Measurements from ENCODE around the gene C5orf34.
"Not testable (repeated sequence)": the region's sequence is repeated elsewhere in the genome, so short reads cannot be mapped to it uniquely, and the experiment has no call there.

The C5orf34 gene

DNA sequence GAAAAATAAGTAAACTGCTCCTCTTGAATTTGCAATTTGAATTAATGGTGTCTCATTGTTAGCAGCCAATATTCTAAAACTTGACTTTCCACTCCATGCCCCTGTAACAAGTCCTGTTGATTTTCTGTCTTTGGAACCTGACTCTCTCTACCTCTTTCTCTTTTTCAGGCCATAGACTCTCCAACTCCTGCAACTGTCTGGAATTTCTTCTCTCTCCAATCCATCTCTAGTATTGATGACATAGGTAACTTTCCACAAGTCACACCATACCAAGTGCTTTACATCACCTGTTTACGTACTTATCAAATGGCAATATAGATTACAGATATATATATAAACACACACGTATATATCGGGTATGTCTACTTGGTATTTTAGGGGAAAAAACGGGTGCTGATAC is 923 bp downstream of the C5orf34 start:
- FAIRE-seq, result no peak
- no peak for DNase-seq (ENCODE audit: insufficient read length)
- TF ChIP-seq POLR2AphosphoS5 (IDR thresholded peaks at IDR 0.05; ENCODE audit: low read depth, low read length) (no peak), TAF1 (IDR thresholded peaks at IDR 0.05; ENCODE audit: borderline replicate concordance, low read depth, low read length) (no peak), POLR2A (IDR thresholded peaks at IDR 0.05; ENCODE audit: low read depth, low read length) (no peak)

DNA sequence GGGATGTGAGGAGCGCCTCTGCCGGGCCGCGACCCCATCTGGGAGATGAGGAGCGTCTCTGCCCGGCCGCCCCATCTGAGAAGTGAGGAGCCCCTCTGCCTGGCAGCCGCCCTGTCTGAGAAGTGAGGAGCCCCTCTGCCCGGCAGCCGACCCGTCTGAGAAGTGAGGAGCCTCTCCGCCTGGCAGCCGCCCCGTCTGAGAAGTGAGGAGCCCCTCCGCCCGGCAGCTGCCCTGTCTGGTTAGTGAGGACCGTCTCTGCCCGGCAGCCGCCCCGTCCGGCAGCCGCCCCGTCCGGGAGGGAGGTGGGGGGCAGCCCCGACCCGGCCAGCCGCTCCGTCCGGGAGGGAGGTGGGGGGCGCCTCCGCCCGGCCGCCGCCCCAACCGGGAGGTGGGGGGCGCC is 3.9 kb downstream of the C5orf34 start:
- FAIRE-seq; DNase-seq (ENCODE audit: insufficient read length): not testable (repeated sequence)

DNA sequence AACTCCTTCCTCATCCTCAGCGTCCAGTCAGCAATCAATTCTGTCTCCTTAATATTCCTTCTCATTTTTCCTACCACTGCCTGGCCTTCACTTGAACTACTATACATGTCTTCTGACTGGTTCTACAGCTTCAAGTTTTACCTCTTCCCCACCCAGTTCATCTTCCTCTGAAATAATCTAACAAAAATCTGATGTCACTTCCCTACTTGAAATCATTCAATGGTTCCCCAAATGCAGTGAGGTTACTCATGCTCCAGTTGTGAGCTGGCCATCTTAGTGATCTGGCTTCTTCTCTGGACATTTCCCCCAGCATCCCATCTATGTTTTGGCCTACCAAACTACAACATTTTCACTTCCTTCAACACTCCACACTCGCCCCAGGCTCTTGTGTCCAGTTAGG is 16.4 kb downstream of the C5orf34 start:
- TF ChIP-seq POLR2AphosphoS5 (IDR thresholded peaks at IDR 0.05; ENCODE audit: low read depth, low read length), result no peak
- TF ChIP-seq TAF1 (IDR thresholded peaks at IDR 0.05; ENCODE audit: borderline replicate concordance, low read depth, low read length), result no peak
- no peak for TF ChIP-seq POLR2A (IDR thresholded peaks at IDR 0.05; ENCODE audit: low read depth, low read length)
- FAIRE-seq (no peak), DNase-seq (ENCODE audit: insufficient read length) (no peak)

DNA sequence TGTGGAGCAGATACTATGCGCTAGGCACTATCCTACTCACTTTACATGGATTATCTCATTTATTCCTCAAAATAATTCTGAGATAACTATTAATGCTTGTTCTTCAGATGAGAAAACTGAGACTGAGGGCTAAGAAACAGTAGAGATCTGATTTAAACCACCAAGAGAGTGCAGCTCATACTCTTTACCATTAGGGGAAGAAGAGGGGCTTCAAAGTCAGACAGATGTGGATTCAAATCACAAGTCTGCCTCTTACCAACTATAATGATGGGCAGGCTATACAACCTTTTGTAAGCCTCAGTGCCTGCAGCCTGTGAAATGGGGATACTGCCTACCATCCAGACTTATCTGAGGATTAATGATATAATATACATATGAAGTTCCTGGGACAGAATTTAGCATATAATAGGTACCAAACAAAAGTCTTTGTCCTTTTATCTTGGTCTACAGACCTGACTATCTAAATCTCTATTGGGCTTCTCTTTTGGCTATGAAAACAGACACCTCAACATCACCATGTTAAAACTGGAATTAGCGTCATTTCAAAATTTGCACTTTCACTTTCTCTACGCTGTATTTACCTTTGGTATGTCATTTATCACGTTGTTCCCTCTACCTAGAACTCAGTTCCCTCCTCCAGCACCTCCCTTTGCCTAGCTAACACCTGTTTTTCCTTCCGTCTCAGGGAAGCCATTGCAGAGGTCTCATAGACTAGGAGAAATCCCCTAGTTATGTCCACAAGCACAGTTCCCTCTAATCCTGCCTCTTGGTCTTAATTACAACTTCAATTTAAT is 17.4 kb downstream of the C5orf34 start:
- peak; percentile 27 for FAIRE-seq
- no peak for TF ChIP-seq POLR2A (IDR thresholded peaks at IDR 0.05; ENCODE audit: low read depth, low read length)
- no peak for TF ChIP-seq TAF1 (IDR thresholded peaks at IDR 0.05; ENCODE audit: borderline replicate concordance, low read depth, low read length)
- no peak for TF ChIP-seq POLR2AphosphoS5 (IDR thresholded peaks at IDR 0.05; ENCODE audit: low read depth, low read length)
- DNase-seq (ENCODE audit: insufficient read length), result no peak

DNA sequence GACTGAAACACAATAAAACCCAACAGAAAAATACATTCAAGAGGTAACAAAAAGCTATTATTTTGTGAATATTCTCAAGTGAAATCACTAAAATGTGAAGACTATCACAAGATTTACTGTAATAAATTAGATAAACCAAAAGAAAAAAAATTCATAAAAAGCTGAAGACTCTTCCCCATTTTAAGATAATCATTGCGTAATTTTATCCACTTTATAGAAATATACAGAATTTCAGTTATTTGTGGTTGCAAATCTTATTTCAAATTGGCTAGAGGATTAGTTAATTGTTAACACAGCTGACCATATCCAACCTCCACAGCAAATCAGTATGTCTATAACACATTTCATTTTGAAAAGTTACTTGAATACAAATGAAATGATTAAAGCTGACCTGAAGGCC is 23.6 kb downstream of the C5orf34 start:
- DNase-seq (ENCODE audit: insufficient read length) (no peak), FAIRE-seq (no peak)
- TF ChIP-seq TAF1 (IDR thresholded peaks at IDR 0.05; ENCODE audit: borderline replicate concordance, low read depth, low read length), result no peak
- no peak for TF ChIP-seq POLR2A (IDR thresholded peaks at IDR 0.05; ENCODE audit: low read depth, low read length)
- no peak for TF ChIP-seq POLR2AphosphoS5 (IDR thresholded peaks at IDR 0.05; ENCODE audit: low read depth, low read length)

DNA sequence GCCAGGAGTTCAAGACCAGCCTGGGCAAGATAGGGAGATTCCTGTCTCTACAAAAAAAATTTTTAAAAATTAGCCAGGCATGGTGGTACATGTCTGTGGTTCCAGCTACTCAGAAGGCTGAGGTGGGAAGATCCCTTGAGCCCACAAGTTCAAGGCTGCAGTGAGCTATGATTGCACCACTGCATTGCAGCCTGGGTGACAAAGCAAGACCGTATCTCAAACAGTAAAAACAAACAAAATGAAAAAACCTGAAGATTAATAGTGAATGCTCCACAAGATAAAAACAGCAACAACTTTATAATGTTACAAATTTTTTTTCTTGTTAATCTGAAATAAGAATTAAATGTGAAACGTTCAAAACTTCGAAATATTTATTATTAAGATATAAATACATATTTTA is 28.6 kb downstream of the C5orf34 start:
- DNase-seq (ENCODE audit: insufficient read length) (no peak), FAIRE-seq (no peak)
- TF ChIP-seq POLR2AphosphoS5 (IDR thresholded peaks at IDR 0.05; ENCODE audit: low read depth, low read length), result no peak
- no peak for TF ChIP-seq TAF1 (IDR thresholded peaks at IDR 0.05; ENCODE audit: borderline replicate concordance, low read depth, low read length)
- no peak for TF ChIP-seq POLR2A (IDR thresholded peaks at IDR 0.05; ENCODE audit: low read depth, low read length)

DNA sequence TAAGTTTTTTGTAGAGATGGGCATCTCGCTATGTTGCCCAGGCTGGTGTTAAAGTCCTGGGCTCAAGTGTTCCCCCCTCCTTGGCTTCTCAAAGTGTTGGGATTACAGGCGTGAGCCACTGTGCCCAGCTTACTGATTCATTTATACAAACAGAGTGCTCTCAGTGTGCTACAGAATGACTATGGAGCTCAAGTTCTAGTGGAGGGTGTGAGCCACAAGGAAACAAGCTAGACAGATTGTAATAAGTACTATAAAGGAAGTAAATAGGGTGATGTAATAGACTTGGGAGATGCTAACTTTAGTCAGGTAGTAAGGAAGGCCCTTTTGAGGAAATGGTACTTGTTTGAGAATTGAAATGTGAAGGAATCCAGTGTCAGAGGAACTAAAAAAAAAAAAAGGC is 29.5 kb downstream of the C5orf34 start:
- no peak for DNase-seq (ENCODE audit: insufficient read length)
- TF ChIP-seq POLR2AphosphoS5 (IDR thresholded peaks at IDR 0.05; ENCODE audit: low read depth, low read length) (no peak), POLR2A (IDR thresholded peaks at IDR 0.05; ENCODE audit: low read depth, low read length) (no peak), TAF1 (IDR thresholded peaks at IDR 0.05; ENCODE audit: borderline replicate concordance, low read depth, low read length) (no peak)
- peak; percentile 9 for FAIRE-seq

DNA sequence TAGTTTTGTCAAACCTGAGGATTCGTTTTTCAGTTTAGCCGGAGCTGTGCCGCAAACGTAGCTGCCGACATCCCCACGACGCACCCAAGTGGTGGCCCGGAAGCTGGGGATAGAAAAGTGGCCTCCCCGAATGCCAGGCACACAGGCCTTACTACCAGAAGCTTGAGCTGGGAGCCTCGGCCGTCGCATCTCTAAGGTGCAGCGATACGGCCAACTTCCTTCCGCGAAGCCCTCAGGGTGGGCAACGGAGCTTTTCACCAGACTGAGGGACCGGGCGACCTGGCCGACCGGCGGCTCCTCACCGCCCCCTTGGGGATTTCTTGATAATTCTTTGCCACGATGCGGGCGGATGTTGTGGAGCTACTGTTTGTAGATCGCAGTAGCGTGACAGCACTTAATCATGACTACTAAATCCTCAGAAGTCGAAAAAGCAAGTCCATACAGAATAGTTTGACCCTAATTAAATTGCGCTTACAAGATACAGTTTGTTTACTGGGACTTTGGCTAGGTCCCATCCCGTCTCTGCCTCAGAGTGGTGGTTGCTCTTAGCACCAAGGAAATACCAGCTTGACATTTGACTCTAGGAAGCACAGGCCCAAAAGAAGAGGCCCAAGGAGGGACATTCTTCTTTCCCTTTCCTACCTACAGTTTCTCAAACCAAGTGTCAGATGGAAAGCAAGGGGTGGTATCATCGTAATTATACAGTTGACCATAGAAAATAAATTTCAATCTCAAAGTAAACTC is 30.7 kb downstream of the C5orf34 start:
- no peak for FAIRE-seq
- TF ChIP-seq TAF1 (IDR thresholded peaks at IDR 0.05; ENCODE audit: borderline replicate concordance, low read depth, low read length), result no peak
- TF ChIP-seq POLR2AphosphoS5 (IDR thresholded peaks at IDR 0.05; ENCODE audit: low read depth, low read length), result peak; percentile 70; the same call in 1 of the 2 replicates
- TF ChIP-seq POLR2A (IDR thresholded peaks at IDR 0.05; ENCODE audit: low read depth, low read length), result peak; percentile 23; the same call in 1 of the 2 replicates
- peak; percentile 57 for DNase-seq (ENCODE audit: insufficient read length)

DNA sequence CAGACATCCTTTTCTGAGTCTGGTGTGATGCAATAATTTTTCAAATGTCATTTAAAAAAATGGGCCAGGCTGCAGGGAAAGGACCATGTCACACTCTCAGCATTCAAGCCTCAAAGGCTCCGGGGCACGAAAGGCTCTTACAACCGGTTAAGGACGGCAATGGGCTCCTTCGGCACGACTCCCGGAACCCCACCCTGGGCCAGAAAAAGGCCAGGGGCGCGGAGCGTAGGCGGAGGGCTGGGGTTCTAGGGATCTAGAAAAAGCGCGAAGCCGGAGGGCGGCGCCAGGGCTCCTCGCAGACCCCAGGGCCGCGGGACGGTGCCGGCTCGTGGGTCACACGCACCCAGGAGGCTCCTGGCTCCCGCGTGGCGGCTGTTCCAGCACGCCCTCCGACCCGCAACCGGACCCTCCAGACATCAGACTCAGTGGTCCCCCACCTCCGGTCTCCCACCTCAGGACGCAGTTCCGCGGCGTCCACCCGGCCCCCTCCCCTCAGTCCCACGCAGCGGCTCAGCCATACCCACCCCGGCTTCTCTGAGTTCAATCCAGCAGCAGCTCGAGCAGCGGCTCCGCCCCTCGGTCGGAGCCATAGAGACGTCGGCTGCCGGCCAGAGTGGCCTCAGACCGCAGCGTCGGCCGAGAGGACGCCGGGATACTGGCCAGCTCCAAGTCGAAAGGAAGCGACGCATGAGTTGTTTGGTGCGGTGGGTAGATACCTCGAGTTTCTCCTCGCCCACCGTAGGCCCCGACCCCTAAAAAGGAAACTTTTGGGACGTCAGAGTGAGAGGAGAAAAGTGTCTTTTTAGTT is 31.4 kb downstream of the C5orf34 start, which contains the start of gene TMEM267:
TSS of gene TMEM267 (minus strand) at position 568 of the 808 bp plus-strand sequence. CDS start 29,896 bp downstream, outside the sequence.
- FAIRE-seq, result peak; percentile 98
- DNase-seq (ENCODE audit: insufficient read length), result peak; percentile 71
- peak; percentile 75; the same call in 1 of the 2 replicates for TF ChIP-seq POLR2A (IDR thresholded peaks at IDR 0.05; ENCODE audit: low read depth, low read length)
- peak; percentile 93 for TF ChIP-seq POLR2AphosphoS5 (IDR thresholded peaks at IDR 0.05; ENCODE audit: low read depth, low read length)
- peak; percentile 87 for TF ChIP-seq TAF1 (IDR thresholded peaks at IDR 0.05; ENCODE audit: borderline replicate concordance, low read depth, low read length)

DNA sequence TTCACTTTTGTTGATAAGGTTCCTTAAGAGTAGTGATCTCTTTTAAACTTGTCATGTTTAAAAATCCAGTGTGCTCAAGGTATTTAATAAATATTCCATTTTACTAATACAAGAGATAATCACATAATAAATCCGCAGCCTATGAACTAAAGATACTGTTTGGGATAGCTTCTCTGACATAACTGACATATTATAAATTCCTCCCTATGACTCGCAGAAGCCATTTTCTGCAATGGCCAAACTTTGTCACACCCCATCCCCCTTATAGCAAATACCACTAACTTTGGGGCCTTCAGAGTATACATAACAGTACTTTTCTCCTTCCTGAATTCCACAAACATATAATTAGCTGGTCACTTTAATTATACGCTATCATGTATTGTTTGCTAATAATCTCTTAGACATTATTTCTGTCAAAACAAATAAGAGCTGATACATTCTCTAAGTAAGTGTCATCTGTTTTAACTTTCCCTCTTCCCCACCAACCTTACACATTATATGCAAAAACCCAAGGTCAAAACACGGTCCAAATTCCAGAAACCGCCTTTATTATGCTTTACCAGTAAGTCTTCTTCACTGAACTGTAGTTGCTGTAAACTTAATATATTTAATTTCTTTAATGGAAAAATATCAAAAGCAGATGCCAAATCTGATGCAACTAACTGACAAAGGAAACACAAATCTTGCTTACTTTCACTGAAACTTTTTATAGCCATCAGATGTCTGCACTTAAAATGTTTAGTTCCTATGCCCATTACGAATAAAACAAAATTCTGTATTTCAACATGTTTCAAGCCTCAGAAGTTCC is 32.3 kb downstream of the C5orf34 start:
- FAIRE-seq (peak; percentile 40), DNase-seq (ENCODE audit: insufficient read length) (no peak)

More for the DNA sequence above, 32.3 kb downstream of the C5orf34 start:
- TF ChIP-seq POLR2AphosphoS5 (IDR thresholded peaks at IDR 0.05; ENCODE audit: low read depth, low read length) (no peak), TAF1 (IDR thresholded peaks at IDR 0.05; ENCODE audit: borderline replicate concordance, low read depth, low read length) (no peak), POLR2A (IDR thresholded peaks at IDR 0.05; ENCODE audit: low read depth, low read length) (no peak)

Data from GM12892 (cell line).